ENCODE data around the gene MPRIP.

DNA sequence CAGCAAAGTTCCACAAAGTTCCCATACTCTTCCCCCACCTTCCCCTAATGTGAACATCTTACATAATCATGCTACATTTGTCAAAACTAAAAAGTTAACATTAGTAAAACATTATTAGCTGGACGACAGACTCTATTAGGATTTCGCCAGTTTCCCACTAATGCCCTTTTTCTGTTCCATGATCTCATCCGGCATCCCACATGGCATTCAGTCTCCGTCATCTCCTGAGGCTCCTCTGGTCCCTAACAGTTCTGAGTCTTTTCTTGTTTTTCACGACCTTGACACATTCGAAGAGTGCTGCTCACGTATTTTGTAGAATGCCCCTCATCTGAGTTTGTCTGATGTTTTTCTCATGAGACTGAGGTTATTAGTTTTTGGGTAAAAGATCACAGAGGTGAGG is 8.8 kb upstream of the MPRIP start:
- no peak for TF ChIP-seq EZH2 (IDR thresholded peaks at IDR 0.05; ENCODE audit: low read length)
- TF ChIP-seq, protein P1, sequence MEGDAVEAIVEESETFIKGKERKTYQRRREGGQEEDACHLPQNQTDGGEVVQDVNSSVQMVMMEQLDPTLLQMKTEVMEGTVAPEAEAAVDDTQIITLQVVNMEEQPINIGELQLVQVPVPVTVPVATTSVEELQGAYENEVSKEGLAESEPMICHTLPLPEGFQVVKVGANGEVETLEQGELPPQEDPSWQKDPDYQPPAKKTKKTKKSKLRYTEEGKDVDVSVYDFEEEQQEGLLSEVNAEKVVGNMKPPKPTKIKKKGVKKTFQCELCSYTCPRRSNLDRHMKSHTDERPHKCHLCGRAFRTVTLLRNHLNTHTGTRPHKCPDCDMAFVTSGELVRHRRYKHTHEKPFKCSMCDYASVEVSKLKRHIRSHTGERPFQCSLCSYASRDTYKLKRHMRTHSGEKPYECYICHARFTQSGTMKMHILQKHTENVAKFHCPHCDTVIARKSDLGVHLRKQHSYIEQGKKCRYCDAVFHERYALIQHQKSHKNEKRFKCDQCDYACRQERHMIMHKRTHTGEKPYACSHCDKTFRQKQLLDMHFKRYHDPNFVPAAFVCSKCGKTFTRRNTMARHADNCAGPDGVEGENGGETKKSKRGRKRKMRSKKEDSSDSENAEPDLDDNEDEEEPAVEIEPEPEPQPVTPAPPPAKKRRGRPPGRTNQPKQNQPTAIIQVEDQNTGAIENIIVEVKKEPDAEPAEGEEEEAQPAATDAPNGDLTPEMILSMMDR (optimal IDR thresholded peaks at IDR 0.05 in 1 of 3, IDR thresholded peaks at IDR 0.05 in 1 of 3, conservative IDR thresholded peaks at IDR 0.05 in 1 of 3; ENCODE audit: extremely low read depth in 1 of 3, insufficient read depth in 2 of 3, low read length in 3 of 3) = no peak
